Measurements from ENCODE around the gene C10orf88. TPM values are rescaled to one million over a fixed set of nuclear protein-coding genes. Genes with fewer than 3 reads are reported as not detected.
A peak's percentile ranks its signal among the peaks of the same experiment; 100 is the strongest.

Gene C10orf88
- total and polyA plus RNA-seq, 2 of the 13 experiments (the other 11 are each of a cell fraction or from before 2014, with no cell fraction given), result 4.6 to 11.8 TPM

GRCh38 chr10:122953902-122954730, at the start of gene C10orf88 (continued):
- TF ChIP-seq ZNF318 (CRISPR knock-in tag; IDR thresholded peaks at IDR 0.05) (peak; percentile 32; the same call in 1 of the 2 replicates), HOXA9 (CRISPR knock-in tag; IDR thresholded peaks at IDR 0.05; ENCODE audit: borderline replicate concordance) (peak; percentile 53; the same call in 1 of the 2 replicates), ZNF569 (CRISPR knock-in tag; IDR thresholded peaks at IDR 0.05; ENCODE audit: borderline replicate concordance) (peak; percentile 95), DBP (CRISPR knock-in tag; IDR thresholded peaks at IDR 0.05; ENCODE audit: not compliant biosample characterization) (peak; percentile 28), THAP7 (CRISPR knock-in tag; IDR thresholded peaks at IDR 0.05) (peak; percentile 94), HMG20B (CRISPR knock-in tag; conservative IDR thresholded peaks at IDR 0.05) (no peak; the same call in 1 of the 2 replicates), CERS6 (CRISPR knock-in tag; IDR thresholded peaks at IDR 0.05) (peak; percentile 89; the same call in 1 of the 2 replicates), ZNF382 (CRISPR knock-in tag; IDR thresholded peaks at IDR 0.05; ENCODE audit: borderline replicate concordance) (no peak), SSRP1 (CRISPR knock-in tag; IDR thresholded peaks at IDR 0.05) (0 out of 2 replicates have a peak, but pooled peaks have one; percentile 64), ZNF260 (CRISPR knock-in tag; IDR thresholded peaks at IDR 0.05; ENCODE audit: borderline replicate concordance, low read depth) (no peak), ZNF691 (CRISPR knock-in tag; IDR thresholded peaks at IDR 0.05; ENCODE audit: borderline replicate concordance, low read depth) (peak; percentile 90), GATA4 (IDR thresholded peaks at IDR 0.05; ENCODE audit: borderline replicate concordance, low read depth) (0 out of 2 replicates have a peak, but pooled peaks have one; percentile 55), MLLT10 (CRISPR knock-in tag; IDR thresholded peaks at IDR 0.05) (no peak), RARA (CRISPR knock-in tag; IDR thresholded peaks at IDR 0.05) (peak; percentile 20), ZNF577 (CRISPR knock-in tag; IDR thresholded peaks at IDR 0.05; ENCODE audit: borderline replicate concordance, low read depth) (0 out of 2 replicates have a peak, but pooled peaks have one; percentile 72), PCBP1 (IDR thresholded peaks at IDR 0.05; ENCODE audit: borderline replicate concordance, low read depth, low read length) (0 out of 2 replicates have a peak, but pooled peaks have one; percentile 78)

Data from HepG2 (cell line).